Type B pancreatic cell (in vitro differentiated cells): ENCODE data around the gene CCDC12. TPM values are rescaled to one million over a fixed set of nuclear protein-coding genes. Genes with fewer than 3 reads are reported as not detected.

Experiments
- DNase-seq: peaks from one replicate; pipeline ENCODE4 v3.0.0; 2021; ENCODE audit warnings: mixed read lengths; ENCODE audit not compliant: unreplicated experiment; ENCODE audit errors: extremely low spot score
- H3K27ac Mint-ChIP-seq: 2 replicates; pipeline ENCODE4 v1.8.0; 2021; ENCODE audit warnings: mild to moderate bottlenecking, mixed read lengths
- H3K27me3 Mint-ChIP-seq: 2 replicates; pipeline ENCODE4 v1.8.0; 2021; ENCODE audit warnings: mixed read lengths
- H3K36me3 Mint-ChIP-seq: 2 replicates; pipeline ENCODE4 v1.8.0; 2021; ENCODE audit warnings: mixed read lengths
- H3K4me1 Mint-ChIP-seq: one replicate; pipeline ENCODE4 v1.8.0; 2021; ENCODE audit warnings: mixed read lengths; ENCODE audit not compliant: unreplicated experiment
- H3K4me3 Mint-ChIP-seq: 2 replicates; pipeline ENCODE4 v1.8.0; 2021; ENCODE audit warnings: mild to moderate bottlenecking, mixed read lengths
- H3K9me3 Mint-ChIP-seq: 2 replicates; pipeline ENCODE4 v1.8.0; 2021; ENCODE audit warnings: mixed read lengths
- CTCF ChIP-seq: fragments of 200-600 bp; sonication (generic); conservative IDR thresholded peaks from 2 replicates; pipeline ENCODE4 v1.5.0; 2021; ENCODE audit warnings: antibody characterized with exemption, mild to moderate bottlenecking
- total RNA-seq: library from RNA; stranded (reverse); gene quantifications from 2 replicates; pipeline ENCODE4 v1.2.1, GENCODE V29; 2021; ENCODE audit warnings: low replicate concordance

CCDC12 gene
- total RNA-seq, 1 donor from 2014 or later: 46.7 TPM

- no peak for TF ChIP-seq CTCF
- Mint-ChIP-seq H3K27ac (peak overlapping the region; percentile 93), H3K4me3 (peak overlapping the region; percentile 82), H3K4me1 (peaks cover 4% of the 10 kb centered on the region), H3K36me3 (peaks cover 5% of the 10 kb centered on the region), H3K27me3 (no peaks in the 10 kb centered on the region), H3K9me3 (no peaks in the 10 kb centered on the region)
- peak; percentile 71 for DNase-seq
These were observed 33.7 kb upstream of the CCDC12 start for GRCh38 chr3:47010111-47010712.

GRCh38 chr3:47009225-47010110 is 32.9 kb upstream of the CCDC12 start:
- TF ChIP-seq CTCF: peak; percentile 10
- Mint-ChIP-seq H3K4me1 (peaks cover 4% of the 10 kb centered on the region), H3K4me3 (peak overlapping the region; percentile 82), H3K27ac (peak overlapping the region; percentile 93), H3K9me3 (no peaks in the 10 kb centered on the region), H3K27me3 (no peaks in the 10 kb centered on the region), H3K36me3 (peaks cover 4% of the 10 kb centered on the region)
- peak; percentile 93 for DNase-seq

- Mint-ChIP-seq H3K4me1 (peaks cover 4% of the 10 kb centered on the region), H3K27ac (peak overlapping the region; percentile 72), H3K9me3 (no peaks in the 10 kb centered on the region), H3K27me3 (no peaks in the 10 kb centered on the region), H3K4me3 (peak overlapping the region; percentile 66), H3K36me3 (no peaks in the 10 kb centered on the region)
- DNase-seq: no peak
- TF ChIP-seq CTCF: no peak
These were observed 32.3 kb upstream of the CCDC12 start for GRCh38 chr3:47008851-47009224.

GRCh38 chr3:47008234-47008796 is 31.8 kb upstream of the CCDC12 start:
- Mint-ChIP-seq H3K9me3 (no peaks in the 10 kb centered on the region), H3K36me3 (no peaks in the 10 kb centered on the region), H3K27me3 (no peaks in the 10 kb centered on the region), H3K4me3 (peak overlapping the region; percentile 66), H3K4me1 (peaks cover 4% of the 10 kb centered on the region), H3K27ac (peak overlapping the region; percentile 72)
- no peak for TF ChIP-seq CTCF
- DNase-seq: no peak

- TF ChIP-seq CTCF: no peak
- Mint-ChIP-seq H3K4me1 (peaks cover 4% of the 10 kb centered on the region), H3K9me3 (no peaks in the 10 kb centered on the region), H3K4me3 (no peak overlapping the region), H3K27ac (no peak overlapping the region), H3K36me3 (no peaks in the 10 kb centered on the region), H3K27me3 (no peaks in the 10 kb centered on the region)
- DNase-seq: no peak
These were observed 31.1 kb upstream of the CCDC12 start for GRCh38 chr3:47007482-47008233.
